GM19467 (cell line): ENCODE results near the gene LUC7L2.
"Not testable (repeated sequence)": the region's sequence is repeated elsewhere in the genome, so short reads cannot be mapped to it uniquely, and the experiment has no call there.

ENCODE experiments used
- ATAC-seq: cut with Tn5 transposase; IDR thresholded peaks from one replicate; pipeline ENCODE4 v1.9.1; 2021; ENCODE audit warnings: mild to moderate bottlenecking, moderate library complexity; ENCODE audit not compliant: unreplicated experiment

The LUC7L2 gene

DNA sequence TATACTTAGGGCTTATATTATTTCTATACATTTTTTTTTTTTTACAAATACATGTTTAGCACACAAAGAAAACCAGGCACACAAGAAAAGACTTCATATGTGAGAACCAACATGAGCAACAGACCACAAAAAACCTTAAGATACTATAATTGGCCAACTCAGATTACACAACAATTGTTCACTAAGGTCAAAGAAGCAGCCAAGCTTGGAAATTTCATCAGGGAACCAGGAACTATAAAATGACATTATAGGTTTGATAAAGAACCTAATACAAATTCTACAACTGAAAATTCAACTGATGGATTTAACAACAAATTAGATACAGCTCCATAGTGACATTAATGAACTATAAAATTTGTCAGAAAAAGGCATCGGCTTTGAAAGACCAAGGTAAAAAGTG is 4.4 kb upstream of the LUC7L2 start:
- ATAC-seq, result no peak

DNA sequence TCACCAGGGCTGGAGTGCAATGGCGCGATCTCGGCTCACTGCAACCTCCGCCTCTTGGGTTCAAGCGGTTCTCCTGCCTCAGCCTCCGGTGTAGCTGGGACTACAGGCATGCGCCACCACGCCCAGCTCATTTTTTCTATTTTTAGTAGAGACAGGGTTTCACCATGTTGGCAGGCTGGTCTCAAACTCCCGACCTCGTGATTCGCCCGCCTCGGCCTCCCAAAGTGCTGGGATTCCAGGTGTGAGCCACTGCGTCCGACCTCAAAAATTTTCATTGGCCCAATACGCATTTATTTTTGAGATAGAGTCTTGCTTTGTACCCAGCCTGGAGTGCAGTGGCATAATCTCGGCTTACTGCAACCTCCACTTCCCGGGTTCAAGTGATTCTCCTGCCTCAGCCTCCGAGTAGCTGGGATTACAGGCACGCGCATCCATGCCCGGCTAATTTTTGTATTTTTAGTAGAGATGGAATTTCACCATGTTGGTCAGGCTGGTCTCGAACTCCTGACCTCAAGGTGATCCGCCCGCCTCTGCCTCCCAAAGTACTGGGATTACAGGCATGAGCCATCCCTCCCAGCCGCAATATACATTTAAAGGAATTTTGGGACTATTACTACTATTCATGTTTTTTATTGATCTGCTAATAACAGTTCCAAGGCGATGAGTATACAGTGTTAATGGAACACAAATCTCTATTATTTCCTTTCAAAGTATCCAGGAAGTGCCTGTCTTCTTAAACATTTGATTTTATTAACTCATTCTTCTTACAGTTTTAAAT is 1.8 kb upstream of the LUC7L2 start:
- not testable (repeated sequence) for ATAC-seq

DNA sequence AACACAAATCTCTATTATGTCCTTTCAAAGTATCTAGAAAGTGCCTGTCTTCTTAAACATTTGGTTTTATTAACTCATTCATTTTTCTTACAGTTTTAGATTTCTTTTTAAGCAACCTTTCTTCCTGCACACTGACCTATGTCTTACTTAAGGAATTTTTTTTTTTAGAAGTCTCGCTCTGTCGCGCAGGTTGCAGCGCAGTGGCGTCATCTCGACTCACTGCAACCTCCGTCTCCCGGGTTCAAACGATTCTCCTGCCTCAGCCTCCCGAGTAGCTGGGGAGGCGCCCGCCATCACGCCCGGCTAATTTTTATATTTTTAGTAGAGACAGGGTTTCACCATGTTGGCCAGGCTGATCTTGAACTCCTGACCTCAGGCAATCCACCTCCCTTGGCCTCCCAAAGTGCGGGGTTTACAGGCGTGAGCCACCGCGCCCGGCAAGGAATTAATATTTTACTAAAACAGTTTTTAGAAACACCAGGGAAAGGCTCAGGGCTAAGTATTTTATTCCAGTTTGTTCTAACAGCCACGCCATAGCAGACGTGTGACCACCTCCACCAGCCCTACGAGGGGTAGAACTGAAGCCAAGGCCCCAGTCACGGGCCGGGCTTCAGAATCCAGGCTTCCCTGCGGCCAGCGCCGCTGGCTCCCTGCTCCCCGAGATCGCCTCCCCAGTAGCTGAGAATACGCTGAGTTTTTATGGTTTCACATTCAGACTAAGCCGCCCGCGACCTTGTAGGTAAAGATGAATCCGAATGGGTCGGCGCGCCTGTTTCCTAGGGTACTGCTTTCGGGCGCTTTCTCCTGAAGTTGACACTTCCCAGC is 941 bp upstream of the LUC7L2 start:
- ATAC-seq, result peak; percentile 8

DNA sequence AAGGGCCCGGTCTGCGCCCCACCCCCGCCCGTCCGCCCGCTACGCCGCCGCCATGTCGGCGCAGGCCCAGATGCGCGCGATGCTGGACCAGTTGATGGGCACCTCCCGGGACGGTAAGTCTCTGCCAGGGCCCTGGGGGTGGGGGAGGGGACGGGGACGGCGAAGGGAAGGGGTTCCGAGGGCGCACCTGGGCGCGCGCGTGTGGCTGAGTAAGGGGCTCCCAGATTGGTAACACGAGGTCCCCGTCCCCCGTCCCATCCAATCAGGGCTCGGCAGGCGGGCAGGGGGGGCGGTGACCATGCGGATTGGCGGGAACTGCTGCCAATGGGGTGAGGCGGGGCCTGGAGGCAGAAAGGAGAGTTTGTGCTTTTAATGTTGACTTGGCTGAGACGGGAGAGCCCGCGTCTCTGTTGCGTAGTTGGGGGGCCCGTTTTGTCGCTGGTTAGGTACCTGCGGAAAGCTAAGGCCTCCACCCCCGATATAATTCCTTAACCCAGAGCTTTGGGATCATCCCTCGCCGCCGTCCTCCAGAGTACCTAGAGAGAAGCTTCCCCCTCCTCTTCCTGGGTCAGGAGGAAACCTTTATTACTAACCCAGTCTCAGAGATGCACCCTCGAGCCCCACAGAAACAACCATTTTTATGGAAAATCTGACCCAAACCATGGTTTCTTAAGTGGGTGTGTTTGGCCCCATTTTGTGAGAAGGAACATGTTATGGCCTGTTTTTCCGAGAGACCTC is 685 bp downstream of the LUC7L2 start:
- peak; percentile 58 for ATAC-seq

DNA sequence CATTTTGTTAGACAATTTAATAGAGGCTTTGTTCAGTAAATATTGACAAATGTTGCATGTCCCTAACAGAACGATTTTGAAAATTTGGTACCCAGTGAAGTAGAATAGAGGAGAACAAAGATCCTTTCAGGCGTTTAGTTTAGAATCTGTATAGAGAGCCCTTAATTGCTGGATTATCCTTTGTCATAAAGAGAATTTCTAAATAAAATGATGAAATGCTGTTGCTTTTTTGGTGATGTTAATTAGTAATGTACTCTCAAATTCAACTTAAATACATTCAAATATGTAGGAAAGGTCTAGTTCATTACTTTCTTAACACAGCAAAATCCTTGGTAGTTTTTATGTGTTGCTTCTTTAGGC is 1.2 kb downstream of the LUC7L2 start:
- ATAC-seq, result no peak

DNA sequence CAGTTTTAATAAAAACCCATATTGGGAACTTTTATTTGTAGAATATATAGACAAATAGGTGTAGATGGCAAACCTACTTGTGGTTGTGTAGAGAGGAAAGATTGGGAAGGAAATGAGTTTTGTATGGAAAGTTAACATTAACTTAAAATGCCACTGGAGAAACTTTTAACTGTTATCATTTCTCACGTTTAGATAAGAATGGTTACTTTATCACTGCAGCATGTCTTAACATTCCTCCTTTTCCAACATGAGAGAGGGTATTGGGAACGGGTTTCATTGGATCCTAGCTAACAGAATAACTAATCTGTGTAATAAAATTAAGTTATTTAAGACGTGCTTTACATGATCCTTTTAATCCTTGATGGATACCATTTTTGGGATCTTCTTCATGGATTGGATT is 1.8 kb downstream of the LUC7L2 start:
- no peak for ATAC-seq

DNA sequence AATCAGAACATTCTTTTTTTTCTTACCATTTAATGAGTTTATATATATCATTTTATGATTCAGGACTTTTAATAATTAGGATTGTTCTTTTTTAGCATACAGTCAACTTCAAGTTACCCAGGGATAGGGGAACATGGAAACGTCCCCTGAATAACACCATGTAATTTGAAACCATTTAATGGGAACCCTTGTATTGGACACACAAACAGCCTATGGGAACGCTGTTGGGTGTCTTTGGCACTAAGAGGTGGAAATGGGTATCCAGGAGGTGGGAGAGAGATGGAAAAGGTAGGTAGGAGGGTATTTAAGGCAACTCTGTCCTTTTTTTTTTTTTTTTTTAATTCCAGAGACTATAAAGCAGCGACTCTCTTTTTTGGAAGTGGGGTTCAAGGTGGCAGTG is 2.6 kb downstream of the LUC7L2 start:
- no peak for ATAC-seq

DNA sequence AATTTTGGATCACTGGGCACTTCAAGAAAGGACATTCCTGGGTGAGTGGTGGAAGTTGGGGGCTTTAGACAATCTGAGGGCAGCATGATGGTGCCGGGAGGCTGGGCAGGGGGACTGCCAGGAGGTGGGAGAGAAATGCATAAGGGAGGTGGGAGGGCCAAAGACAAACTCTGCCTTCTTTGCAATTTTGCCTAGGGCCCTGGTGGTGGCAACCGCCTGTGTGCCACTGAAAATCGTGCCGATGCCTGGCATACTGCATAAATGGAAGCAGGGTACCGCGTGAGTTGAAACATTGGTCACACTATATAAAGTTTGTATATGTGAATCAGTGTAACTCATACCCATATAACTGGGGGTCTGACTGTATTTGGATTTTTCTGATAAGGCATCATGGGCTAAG is 3.3 kb downstream of the LUC7L2 start:
- no peak for ATAC-seq

DNA sequence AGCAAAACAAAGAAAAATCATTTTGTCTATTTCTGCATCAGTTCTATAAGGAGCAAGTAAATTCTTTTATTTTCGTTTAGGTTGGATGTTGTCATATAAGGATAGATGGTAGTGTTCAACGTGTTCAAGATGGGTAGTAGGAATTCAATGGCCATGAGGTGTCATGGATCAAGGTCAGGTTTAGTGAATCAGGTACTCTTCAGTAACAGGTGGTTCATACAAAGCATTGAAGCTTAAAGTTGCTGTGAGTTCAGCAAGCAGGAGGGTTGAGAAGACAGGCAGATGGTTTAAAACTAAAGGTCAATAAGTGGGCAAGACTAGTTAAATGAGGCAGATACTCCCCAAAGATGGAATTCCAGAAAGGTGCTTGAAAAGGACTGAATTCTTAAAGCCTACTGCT is 5.6 kb downstream of the LUC7L2 start:
- ATAC-seq, result no peak

DNA sequence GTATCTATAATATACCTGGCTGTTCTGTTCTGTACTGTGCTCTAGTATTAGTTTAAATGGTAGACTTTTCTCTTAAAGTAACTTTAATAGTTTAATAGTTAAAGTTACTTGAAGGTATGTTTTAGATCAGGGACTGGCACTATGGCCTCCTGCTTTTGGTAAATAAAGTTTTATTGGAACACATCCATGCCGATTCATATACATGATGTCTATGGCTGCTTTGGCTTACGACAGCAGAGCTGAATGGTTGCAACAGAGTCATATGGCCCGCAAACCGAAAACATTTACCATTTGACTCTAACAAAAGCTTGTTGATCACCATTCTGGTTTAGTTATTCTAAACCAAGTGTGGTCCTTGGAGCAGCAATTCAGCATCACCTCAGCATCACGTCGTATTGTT is 6.7 kb downstream of the LUC7L2 start:
- ATAC-seq, result no peak

DNA sequence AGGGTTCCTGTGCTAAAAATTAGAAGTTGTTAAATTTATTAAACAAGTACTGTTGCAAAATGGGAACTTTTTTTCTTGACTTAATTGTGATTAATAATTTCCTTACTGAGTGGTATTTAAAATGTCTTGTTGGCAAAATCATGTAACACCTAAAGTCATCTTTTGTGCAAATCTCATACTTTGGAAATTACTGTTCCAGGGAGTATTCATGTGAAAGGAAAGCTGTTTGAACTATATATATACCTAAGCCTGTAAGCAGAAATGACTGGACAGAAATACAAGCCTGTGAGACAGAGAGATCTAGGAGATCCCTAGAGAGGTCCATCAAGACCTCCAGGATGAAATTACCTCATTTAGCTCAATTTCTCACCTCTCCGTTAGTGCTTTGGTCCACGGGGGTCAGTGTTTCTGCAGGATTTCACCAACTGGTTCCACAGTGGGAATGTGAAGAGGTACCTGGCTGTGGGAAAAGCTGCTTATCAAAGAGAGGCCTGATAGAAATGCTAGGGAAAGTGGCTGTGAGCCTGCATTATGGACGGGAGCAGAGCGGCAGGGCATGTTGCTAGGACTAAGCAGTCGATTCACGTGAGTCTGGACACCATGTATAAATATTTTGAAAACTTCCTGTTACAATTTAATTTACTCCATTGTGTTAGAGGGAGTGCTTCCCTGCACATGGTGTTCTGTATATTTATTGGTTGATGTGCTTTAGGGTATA is 7.9 kb downstream of the LUC7L2 start:
- no peak for ATAC-seq

DNA sequence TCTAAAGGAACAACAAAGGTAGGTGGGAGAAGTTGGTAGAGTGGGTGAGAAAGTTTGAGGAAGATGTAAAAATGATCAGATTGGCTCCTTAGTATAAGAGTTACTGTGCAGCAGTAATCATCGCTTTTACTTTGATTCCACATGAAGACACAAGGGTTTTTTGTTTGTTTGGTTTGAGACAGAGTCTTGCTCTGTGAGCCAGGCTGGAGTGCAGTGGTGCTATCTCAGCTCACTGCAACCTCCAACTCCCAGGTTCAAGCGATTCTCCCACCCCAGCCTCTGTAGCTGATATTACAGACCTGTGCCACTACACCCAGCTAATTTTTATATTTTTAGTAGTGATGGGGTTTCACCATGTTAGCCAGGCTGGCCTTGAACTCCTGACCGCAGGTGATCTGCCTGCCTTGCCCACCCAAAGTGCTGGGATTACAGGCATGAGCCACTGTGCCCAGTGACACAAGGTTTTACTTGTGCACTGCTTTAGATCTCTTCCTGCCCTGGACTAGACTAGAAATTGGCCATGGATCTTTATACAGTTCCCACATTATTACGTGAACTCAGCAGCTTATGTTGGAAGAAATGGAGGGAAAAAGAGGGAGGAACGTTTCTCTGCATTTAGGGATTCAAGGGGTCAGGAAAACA is 10.7 kb downstream of the LUC7L2 start:
- no peak for ATAC-seq

DNA sequence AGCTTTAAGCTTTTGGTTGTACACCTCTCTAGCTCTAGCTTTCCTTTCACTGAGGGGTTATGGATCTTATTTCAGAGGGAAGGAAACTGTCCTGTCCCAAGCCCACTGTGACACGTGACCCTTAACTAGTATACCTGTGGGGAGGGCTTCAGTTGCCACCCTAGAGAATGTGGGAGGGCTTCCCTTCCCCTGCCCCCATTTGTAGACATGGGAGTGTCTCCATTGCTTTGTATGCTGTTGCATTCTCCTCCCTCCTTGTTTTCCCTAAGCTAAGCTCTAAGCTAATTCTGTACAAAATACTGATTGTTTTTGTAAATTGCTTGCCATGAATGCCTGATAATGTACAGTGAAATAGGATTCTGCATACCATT is 11.2 kb downstream of the LUC7L2 start:
- ATAC-seq, result no peak

DNA sequence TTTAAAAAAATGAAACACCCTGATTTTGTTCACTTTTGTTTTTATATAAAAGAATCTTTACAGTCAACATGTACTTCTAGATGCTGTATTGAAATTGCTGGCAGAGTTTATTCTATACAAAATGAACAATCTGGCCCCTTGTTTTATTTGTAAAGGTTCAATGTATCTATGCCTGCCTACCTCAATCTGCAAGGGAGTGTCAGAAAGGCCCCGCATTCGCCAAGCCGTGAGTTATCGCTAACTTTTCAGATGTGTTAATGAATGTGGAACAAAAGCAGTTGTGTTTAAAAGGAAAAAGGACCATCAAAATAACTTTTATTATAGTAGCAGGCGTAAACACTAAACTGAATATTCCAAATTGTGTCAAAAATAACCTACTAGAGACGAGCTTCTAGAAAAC is 14.6 kb downstream of the LUC7L2 start:
- no peak for ATAC-seq

DNA sequence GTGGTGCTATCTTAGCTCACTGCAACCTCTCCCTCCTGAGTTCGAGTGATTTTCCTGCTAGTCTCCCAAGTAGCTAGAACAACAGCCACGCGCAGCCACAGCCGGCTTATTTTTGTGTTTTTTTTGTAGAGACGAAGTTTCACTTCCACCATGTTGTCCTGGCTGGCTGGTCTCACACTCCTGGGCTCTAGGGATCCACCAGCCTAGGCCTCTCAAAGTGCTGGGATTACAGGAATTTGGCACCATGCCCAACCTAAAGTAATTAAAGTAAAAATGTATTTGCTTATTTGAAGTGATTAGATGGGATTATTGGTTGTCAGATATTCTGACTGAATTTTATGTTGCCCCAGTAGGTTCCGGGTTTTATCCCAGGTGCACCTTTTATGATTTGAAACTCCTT is 22.7 kb downstream of the LUC7L2 start:
- no peak for ATAC-seq

DNA sequence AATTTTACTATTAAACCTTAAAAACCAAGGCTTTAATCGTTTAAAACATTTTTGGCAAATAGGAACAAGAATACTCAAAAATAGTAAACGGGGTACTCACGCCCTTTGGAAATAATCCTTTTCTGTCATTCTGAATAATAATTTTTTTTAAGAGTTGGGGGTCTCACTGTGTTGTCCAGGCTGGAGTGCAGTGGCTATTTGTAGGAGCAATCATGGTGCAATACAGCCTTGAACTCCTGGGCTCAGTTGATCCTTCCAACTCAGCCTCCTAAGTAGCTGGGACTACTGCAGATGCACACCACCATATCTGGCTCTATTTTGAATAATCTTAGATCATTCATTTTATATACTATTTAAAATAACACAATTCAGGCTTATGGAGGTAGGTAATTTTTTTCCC is 24.9 kb downstream of the LUC7L2 start:
- no peak for ATAC-seq

DNA sequence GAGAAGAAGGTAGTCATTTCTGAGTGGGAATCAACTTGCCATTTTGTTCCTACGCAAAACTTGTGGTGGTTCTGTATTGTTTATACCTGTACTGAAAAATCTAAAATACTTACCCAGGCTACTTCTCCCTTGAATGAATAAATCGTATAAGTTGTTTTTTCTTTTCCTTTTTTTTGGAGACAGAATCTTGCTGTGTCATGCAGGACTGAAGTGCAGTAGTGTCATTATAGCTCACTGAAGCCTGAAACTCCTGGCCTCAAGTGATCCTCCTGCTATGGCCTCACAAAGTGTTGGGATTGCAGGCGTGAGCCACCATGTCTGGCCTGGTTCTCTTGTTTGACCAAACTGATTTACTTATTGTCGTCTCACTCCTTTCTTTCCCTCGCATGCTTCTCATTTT is 27.9 kb downstream of the LUC7L2 start:
- ATAC-seq, result no peak

DNA sequence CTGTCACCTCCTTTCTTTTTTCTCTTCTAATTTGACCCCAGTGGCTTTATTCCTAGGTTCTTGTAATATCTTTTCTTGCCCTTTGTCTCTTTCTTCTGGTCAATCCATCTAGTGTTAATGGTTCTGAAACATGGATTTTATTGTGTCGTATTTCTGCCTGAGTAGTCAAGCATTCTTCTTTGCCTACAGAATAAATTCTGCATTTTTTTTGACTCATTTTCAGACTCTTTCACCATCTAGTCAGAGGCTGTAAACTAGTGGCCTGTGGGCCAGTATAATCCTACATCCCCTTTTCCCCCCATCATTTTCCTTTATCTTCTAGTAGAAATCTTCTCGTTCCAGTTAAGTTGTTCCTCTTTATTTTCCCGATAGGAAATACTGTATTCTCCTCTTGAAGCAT is 29.4 kb downstream of the LUC7L2 start:
- ATAC-seq, result no peak

DNA sequence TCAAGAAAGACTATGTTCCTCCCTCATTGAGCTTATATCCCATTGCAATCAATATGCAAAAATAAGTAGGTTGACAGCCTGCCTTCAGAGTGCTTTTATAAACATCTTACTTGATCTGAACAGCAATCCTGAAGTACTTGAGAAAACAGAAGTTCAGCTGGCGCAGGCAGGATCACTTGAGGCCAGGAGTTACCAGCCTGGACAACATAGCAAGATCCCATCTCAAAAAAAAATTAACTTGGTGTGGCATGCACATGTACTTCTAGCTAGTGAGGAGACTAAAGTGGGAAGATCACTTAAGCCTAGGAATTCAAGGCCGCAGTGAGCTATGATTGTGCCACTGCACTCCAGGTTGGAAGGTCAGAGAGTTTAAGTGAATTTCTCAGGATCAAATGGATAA is 30.1 kb downstream of the LUC7L2 start:
- ATAC-seq, result no peak

DNA sequence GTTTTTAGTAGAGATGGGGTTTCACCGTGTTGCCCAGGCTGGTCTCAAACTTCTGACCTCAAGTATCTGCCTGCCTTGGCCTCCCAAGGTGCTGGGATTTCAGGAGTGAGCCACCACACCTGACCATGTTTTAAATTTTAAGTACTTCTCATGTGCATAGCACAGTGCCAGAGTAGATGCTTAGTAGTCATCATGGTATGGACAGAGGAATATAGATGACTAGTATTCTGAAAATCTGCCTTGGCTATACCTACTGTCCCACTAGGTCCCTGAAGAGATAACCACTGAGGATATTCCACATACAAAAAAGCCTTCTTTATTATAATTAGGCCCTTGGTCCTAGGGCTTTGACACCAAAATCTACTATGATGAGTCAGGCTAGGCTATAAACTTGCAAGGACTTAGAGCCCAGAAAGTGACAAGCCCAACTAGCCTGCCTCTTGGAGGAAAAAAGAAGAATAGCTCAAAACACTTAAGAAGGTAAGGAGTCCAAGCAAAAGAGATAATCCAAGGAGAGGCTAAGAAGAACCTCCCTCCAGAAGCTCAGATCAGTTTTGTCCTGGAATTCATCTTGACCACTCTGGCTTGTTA is 34.0 kb downstream of the LUC7L2 start:
- ATAC-seq, result no peak
